PC-3 (cell line): ENCODE data around the gene SMPD1. TPM values are rescaled to one million over a fixed set of nuclear protein-coding genes. Genes with fewer than 3 reads are reported as not detected.

Experiments
- ATAC-seq: fragments of 200-7000 bp; cut with Tn5 transposase; 2 replicates; pipeline ENCODE4 v1.9.1; 2020; ENCODE audit warnings: mild to moderate bottlenecking, moderate library complexity
- BruUV-seq: library from RNA; stranded (reverse); fragments of 400-500 nt; replicated peaks from 2 replicates; lab custom pipeline; 2021; lab: Mats Ljungman, UMichigan
- CTCF ChIA-PET: fragments of 300-600 bp; sonication (Branson Sonifier 250); formaldehyde crosslinking; loops from one replicate; lab custom pipeline; 2022; ENCODE audit warnings: antibody characterized with exemption; lab: Charles Lee
- POLR2A ChIA-PET: fragments of 300-600 bp; sonication (Branson Sonifier 250); formaldehyde crosslinking; loops from one replicate; lab custom pipeline; 2022; ENCODE audit warnings: antibody characterized with exemption; ENCODE audit not compliant: unreplicated experiment; lab: Charles Lee
- DNase-seq: peaks from one replicate; pipeline ENCODE4 v3.0.0-alpha.2; 2015
- H2AFZ ChIP-seq: fragments of 300-600 bp; sonication (generic); 2 replicates; pipeline ENCODE4 v1.6.0; 2016; ENCODE audit warnings: antibody characterized with exemption, low read length
- H3F3A ChIP-seq: fragments of 300-600 bp; sonication (generic); one replicate; pipeline ENCODE4 v1.6.0; 2017; ENCODE audit warnings: antibody characterized with exemption, low read length, control low read depth, mild to moderate bottlenecking; ENCODE audit not compliant: unreplicated experiment
- H3K27ac ChIP-seq: fragments of 300-600 bp; sonication (generic); 2 replicates; pipeline ENCODE4 v1.5.1; 2016; ENCODE audit warnings: mild to moderate bottlenecking, low read length
- H3K27me3 ChIP-seq: fragments of 300-600 bp; sonication (generic); 2 replicates; pipeline ENCODE4 v1.6.1; 2016; ENCODE audit warnings: low read length, mixed read lengths
- H3K36me3 ChIP-seq: fragments of 300-600 bp; sonication (generic); 2 replicates; pipeline ENCODE4 v1.6.1; 2016; ENCODE audit warnings: low read depth, mixed run types, low read length, mixed read lengths
- H3K4me1 ChIP-seq: fragments of 300-600 bp; sonication (generic); 2 replicates; pipeline ENCODE4 v1.5.1; 2016; ENCODE audit warnings: low read length; ENCODE audit not compliant: insufficient read depth
- H3K4me2 ChIP-seq: fragments of 300-600 bp; sonication (generic); 2 replicates; pipeline ENCODE4 v1.6.0; 2016; ENCODE audit warnings: low read length
- H3K4me3 ChIP-seq: fragments of 300-600 bp; sonication (generic); 2 replicates; pipeline ENCODE4 v1.5.1; 2016; ENCODE audit warnings: mild to moderate bottlenecking, low read length, mixed read lengths
- H3K79me2 ChIP-seq: fragments of 300-600 bp; sonication (generic); 2 replicates; pipeline ENCODE4 v1.6.1; 2017; ENCODE audit warnings: low read length, mixed read lengths
- H3K9ac ChIP-seq: fragments of 300-600 bp; sonication (generic); 2 replicates; pipeline ENCODE4 v1.6.0; 2016; ENCODE audit warnings: mild to moderate bottlenecking, low read length
- H3K9me2 ChIP-seq: fragments of 300-600 bp; sonication (generic); replicated peaks from 2 replicates; pipeline ENCODE4 v1.6.1; 2016; ENCODE audit warnings: mixed run types, low read length, mixed read lengths
- H3K9me3 ChIP-seq: fragments of 300-600 bp; sonication (generic); 2 replicates; pipeline ENCODE4 v1.6.1; 2016; ENCODE audit warnings: low read length, mixed read lengths
- H4K20me1 ChIP-seq: fragments of 300-600 bp; sonication (generic); 2 replicates; pipeline ENCODE4 v1.6.1; 2016; ENCODE audit warnings: low read length, mixed read lengths
- EZH2 ChIP-seq: fragments of 300-600 bp; sonication (generic); IDR thresholded peaks from one replicate; pipeline ENCODE4 v1.6.1; 2017; ENCODE audit warnings: antibody characterized with exemption, mild to moderate bottlenecking, low read length; ENCODE audit not compliant: unreplicated experiment
- EZH2phosphoT487 ChIP-seq: fragments of 300-600 bp; sonication (generic); IDR thresholded peaks from 2 replicates; pipeline ENCODE4 v1.6.1; 2018; ENCODE audit warnings: mild to moderate bottlenecking, antibody characterized with exemption, low read length, borderline replicate concordance
- intact Hi-C: fragments of 100-400 bp; cut with micrococcal nuclease; formaldehyde crosslinking; loops from 2 replicates; pipeline ENCODE4 v1.9.0; 2023
- total RNA-seq: library from RNA; depleted of rRNA; stranded (reverse); fragments of >200 nt; gene quantifications from 2 replicates; pipeline ENCODE4 v1.2.3, GENCODE V29; 2014
- TF ChIP-seq, protein P1 (sequence below): fragments of 300-600 bp; sonication (generic); conservative IDR thresholded peaks from 2 replicates; pipeline ENCODE4 v1.5.1; 2017; ENCODE audit warnings: antibody characterized with exemption, low read depth, mild to moderate bottlenecking, low read length

SMPD1 gene
- total RNA-seq, 1 experiment from 2014 or later, result 12.1 TPM

DNA sequence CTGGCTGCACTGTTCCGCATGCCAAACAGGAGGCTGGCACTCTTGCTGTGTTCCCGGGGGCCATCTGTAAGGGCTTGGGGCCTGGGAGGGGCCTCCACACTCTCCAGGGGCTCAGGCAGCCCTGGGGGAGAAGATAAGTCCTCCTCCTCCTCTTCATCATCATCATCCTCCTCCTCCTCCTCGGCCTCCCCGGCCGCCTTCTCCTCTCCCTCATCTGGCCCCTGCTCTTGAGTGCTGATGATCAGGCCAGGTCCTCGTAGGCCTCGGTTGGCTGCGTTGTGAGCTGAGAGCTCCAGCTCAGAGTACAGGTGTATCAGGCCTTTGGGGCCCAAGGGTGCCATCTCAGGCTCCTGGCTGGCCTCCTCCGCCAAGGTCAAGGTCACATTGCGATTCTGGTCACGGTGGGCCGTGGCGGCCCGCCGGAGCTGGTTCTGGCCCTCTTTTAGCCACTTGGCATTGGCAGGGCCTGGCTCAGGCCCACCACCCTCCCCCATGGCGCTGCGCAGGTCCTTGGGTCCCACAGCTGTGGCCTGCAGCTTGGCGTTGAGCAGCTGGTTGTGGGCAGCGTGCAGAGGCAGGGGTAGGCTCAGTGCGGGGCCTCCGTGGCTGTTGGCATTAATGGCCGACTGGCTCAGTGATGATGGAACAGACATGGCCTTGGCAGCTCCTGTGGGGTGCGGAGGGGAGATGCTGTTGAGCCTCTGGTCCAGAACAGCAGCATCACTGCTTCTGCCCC is 20.6 kb downstream of the SMPD1 start:
- Histone ChIP-seq H3K27ac (no peak overlapping the region), H3K9me3 (no peaks in the 10 kb centered on the region), H4K20me1 (no peaks in the 10 kb centered on the region), H3K4me2 (no peak overlapping the region), H3K79me2 (no peaks in the 10 kb centered on the region), H3K4me1 (no peaks in the 10 kb centered on the region), H3K36me3 (no peaks in the 10 kb centered on the region), H3K9ac (no peak overlapping the region), H3K4me3 (no peak overlapping the region), H3K9me2 (no peaks in the 10 kb centered on the region), H3F3A (no peaks in the 10 kb centered on the region), H2AFZ (no peak overlapping the region), H3K27me3 (no peaks in the 10 kb centered on the region)
- no peak for TF ChIP-seq EZH2phosphoT487
- intact Hi-C loops, result no loop called here
- no peak for DNase-seq
- POLR2A ChIA-PET, result no interaction called here
- CTCF ChIA-PET, result no interaction called here
- ATAC-seq, result no peak
- no TSS peak for BruUV-seq

DNA sequence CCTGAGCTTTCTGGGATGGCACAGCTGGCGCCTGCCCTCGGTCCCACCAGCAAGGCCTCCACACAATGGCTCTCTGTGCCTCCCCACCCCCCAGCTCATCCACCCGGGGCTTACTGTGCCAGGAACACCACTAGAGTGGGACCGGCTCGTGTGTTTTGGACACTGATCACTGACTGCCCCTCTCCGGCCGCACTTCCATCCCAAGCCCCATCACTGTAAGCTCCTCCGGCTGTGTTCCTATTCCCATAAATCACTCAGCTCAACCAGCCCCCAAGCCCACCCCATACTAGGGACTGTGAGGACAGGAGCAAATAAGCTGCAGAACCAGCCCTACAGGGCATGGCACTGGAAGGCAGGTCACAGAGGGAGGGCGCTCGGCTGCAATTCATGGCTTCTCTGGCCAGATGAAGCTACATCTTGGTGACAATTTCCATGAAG is 21.3 kb downstream of the SMPD1 start:
- Histone ChIP-seq H3K9me3 (no peaks in the 10 kb centered on the region), H3K4me2 (no peak overlapping the region), H4K20me1 (no peaks in the 10 kb centered on the region), H2AFZ (no peak overlapping the region), H3K9ac (no peak overlapping the region), H3K27me3 (no peaks in the 10 kb centered on the region), H3K9me2 (no peaks in the 10 kb centered on the region), H3K4me1 (no peaks in the 10 kb centered on the region), H3K79me2 (no peaks in the 10 kb centered on the region), H3F3A (no peaks in the 10 kb centered on the region), H3K27ac (no peak overlapping the region), H3K36me3 (no peaks in the 10 kb centered on the region), H3K4me3 (no peak overlapping the region)
- intact Hi-C loops, result no loop called here
- ChIA-PET POLR2A (no interaction called here), CTCF (no interaction called here)
- TF ChIP-seq, protein P1, sequence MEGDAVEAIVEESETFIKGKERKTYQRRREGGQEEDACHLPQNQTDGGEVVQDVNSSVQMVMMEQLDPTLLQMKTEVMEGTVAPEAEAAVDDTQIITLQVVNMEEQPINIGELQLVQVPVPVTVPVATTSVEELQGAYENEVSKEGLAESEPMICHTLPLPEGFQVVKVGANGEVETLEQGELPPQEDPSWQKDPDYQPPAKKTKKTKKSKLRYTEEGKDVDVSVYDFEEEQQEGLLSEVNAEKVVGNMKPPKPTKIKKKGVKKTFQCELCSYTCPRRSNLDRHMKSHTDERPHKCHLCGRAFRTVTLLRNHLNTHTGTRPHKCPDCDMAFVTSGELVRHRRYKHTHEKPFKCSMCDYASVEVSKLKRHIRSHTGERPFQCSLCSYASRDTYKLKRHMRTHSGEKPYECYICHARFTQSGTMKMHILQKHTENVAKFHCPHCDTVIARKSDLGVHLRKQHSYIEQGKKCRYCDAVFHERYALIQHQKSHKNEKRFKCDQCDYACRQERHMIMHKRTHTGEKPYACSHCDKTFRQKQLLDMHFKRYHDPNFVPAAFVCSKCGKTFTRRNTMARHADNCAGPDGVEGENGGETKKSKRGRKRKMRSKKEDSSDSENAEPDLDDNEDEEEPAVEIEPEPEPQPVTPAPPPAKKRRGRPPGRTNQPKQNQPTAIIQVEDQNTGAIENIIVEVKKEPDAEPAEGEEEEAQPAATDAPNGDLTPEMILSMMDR, result no peak
- TF ChIP-seq EZH2phosphoT487 (no peak), EZH2 (no peak)
- DNase-seq (no peak), ATAC-seq (no peak)
- BruUV-seq, result no TSS peak

DNA sequence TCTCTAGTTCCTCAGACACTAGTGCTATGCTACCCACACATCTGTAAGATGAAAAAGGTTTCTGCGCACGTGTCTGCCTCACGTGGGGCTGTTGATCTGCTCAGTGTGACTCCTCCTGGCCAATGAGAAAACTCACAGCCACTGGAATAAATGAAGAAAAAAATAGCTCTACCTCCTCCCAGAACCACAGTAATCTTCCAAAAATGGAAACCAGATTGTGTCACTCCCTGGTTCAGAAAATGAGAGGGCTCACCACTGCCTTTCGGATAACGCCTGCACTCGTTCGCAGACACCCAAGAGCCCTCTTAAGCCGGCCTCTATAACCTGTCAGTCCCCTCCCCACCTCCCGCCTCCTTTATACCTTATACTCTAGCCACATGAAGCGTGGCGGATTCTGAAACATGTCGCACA is 23.5 kb downstream of the SMPD1 start:
- H3F3A ChIP-seq, result no peaks in the 10 kb centered on the region
- H3K27ac ChIP-seq, result no peak overlapping the region
- no peak overlapping the region for H3K4me3 ChIP-seq
- ChIA-PET POLR2A (no interaction called here), CTCF (no interaction called here)
- H3K79me2 ChIP-seq, result no peaks in the 10 kb centered on the region
- no peak overlapping the region for H2AFZ ChIP-seq
- ATAC-seq, result no peak
- H3K9me2 ChIP-seq, result no peaks in the 10 kb centered on the region
- no peak overlapping the region for H3K9ac ChIP-seq
- H3K4me2 ChIP-seq, result no peak overlapping the region
- intact Hi-C loops, result no loop called here
- no peak for TF ChIP-seq EZH2phosphoT487
- TF ChIP-seq, protein P1, result no peak
- no peak for TF ChIP-seq EZH2
- no peaks in the 10 kb centered on the region for H3K4me1 ChIP-seq
- H3K36me3 ChIP-seq, result no peaks in the 10 kb centered on the region
- no peaks in the 10 kb centered on the region for H3K27me3 ChIP-seq
- H4K20me1 ChIP-seq, result no peaks in the 10 kb centered on the region
- BruUV-seq, result no TSS peak
- no peaks in the 10 kb centered on the region for H3K9me3 ChIP-seq
- DNase-seq, result no peak
